HFF-Myc (cell line): ENCODE measurements around the gene GARIN1A.
"Not testable (repeated sequence)": the region's sequence is repeated elsewhere in the genome, so short reads cannot be mapped to it uniquely, and the experiment has no call there.

ENCODE experiments used
- DNase-seq: peaks from one replicate; pipeline ENCODE4 v3.0.0-alpha.2; 2011; ENCODE audit warnings: low read depth; ENCODE audit errors: extremely low read depth
- H3K4me3 ChIP-seq: replicated peaks from 2 replicates; pipeline ENCODE4 v1.5.1; 2011; ENCODE audit warnings: low read depth, mild to moderate bottlenecking, control low read depth, low read length
- TF ChIP-seq, protein P1 (sequence below): IDR thresholded peaks from 2 replicates; pipeline ENCODE4 v1.5.1; 2012; ENCODE audit warnings: mild to moderate bottlenecking, low read depth, low read length, control low read depth; ENCODE audit errors: missing control alignments

GARIN1A gene

DNA sequence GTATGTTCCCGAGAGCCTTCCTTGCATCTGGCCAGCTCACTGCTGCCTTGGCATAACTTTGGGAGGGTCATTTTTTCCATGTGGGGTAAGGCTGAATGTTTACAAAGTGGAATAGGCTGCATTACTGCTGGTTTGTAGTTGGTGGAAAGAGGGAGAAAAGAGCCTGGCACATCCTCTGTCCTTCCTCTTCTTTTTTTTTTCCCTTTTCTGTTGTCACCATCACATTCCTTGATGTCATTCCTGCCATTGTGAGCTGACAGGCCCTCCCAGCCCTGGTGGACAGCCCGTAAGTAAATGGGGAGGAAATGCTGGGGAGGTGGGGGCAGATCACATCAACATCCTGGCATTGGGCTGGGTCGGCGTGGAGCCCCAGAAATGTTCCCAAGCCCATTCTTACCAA lies at the start of gene GARIN1A:
GARIN1A (plus strand) TSS at position 301 of the 400 bp plus-strand sequence. CDS start 106 bp downstream, outside the sequence.
- TF ChIP-seq, protein P1, sequence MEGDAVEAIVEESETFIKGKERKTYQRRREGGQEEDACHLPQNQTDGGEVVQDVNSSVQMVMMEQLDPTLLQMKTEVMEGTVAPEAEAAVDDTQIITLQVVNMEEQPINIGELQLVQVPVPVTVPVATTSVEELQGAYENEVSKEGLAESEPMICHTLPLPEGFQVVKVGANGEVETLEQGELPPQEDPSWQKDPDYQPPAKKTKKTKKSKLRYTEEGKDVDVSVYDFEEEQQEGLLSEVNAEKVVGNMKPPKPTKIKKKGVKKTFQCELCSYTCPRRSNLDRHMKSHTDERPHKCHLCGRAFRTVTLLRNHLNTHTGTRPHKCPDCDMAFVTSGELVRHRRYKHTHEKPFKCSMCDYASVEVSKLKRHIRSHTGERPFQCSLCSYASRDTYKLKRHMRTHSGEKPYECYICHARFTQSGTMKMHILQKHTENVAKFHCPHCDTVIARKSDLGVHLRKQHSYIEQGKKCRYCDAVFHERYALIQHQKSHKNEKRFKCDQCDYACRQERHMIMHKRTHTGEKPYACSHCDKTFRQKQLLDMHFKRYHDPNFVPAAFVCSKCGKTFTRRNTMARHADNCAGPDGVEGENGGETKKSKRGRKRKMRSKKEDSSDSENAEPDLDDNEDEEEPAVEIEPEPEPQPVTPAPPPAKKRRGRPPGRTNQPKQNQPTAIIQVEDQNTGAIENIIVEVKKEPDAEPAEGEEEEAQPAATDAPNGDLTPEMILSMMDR = no peak
- no peak within 1 kb of the TSS for H3K4me3 ChIP-seq
- no peak for DNase-seq

DNA sequence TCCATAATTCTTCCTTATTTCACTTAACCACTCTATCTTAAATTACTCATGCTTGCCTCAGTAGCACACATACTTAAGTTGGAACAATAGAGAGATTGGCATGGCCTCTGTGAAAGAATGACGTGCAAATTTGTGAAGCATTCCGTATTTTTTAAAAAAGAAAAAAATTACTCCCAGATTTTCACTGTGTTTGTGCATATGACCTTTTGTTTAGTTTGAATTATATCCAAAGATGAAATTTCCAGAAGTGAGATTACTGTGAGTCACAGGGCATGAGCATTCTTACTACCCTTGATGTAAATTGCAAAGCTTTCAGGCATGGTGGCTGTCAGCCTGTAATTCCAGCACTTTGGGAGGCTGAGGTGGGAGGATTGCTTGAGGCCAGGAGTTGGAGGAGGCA lies 45.0 kb upstream of the GARIN1A start:
- H3K4me3 ChIP-seq, DNase-seq: not testable (repeated sequence)

DNA sequence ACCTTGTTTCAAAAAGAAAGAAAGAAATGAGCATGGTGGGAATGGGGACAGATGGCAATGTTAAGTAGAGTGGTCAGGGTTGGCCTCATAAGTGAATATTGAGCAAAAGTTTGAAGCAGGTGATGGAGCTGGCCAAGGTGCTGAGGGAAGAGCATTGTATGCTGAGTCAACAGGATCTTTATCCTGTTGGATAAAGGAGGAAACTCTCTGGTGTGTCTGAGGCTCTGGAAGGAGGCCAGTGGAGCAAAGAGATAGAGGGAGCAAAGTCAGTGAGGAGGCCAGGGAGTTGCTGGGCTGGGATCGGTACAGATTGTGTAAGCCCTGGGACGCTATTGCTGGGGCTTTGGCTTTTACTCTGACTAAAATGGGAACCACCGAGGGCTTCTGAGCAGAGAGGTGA lies 38.2 kb upstream of the GARIN1A start:
- H3K4me3 ChIP-seq, DNase-seq: not testable (repeated sequence)

DNA sequence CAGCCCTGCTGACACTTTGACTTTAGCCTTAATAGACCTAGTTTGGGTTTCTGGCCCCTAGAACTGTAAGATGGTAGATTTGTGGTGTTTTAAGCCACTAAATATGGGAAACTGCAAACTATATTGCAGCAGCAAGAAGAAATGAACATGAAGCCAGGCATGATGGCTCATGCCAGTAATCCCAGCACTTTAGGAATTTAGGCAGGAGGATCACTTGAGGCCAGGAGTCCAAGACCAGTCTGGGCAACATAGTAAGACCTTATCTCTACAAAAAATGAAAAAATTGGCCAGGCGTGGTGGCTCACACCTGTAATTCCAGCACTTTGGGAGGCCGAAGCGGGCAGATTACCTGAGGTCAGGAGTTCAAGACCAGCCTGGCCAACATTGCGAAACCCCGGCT lies 26.9 kb upstream of the GARIN1A start:
- H3K4me3 ChIP-seq, DNase-seq: not testable (repeated sequence)

DNA sequence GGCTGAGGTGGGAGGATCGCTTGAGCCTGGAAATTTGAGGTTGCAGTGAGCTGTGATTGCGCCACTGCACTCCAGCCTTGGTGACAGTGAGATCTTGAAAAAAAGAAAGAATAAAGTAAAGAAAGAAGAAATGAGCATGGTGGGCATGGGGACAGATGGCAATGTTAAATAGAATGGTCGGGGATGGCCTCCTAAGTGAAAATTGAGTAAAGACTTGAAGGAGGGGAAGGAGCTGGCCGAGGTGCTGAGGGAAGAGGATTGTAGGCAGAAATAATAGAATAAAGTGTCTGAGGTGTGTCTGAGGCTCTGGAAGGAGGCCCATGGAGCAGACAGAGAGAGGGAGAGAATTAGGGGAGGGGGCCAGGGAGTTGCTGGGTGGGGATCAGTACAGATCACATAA lies 26.2 kb upstream of the GARIN1A start:
- not testable (repeated sequence) for DNase-seq

DNA sequence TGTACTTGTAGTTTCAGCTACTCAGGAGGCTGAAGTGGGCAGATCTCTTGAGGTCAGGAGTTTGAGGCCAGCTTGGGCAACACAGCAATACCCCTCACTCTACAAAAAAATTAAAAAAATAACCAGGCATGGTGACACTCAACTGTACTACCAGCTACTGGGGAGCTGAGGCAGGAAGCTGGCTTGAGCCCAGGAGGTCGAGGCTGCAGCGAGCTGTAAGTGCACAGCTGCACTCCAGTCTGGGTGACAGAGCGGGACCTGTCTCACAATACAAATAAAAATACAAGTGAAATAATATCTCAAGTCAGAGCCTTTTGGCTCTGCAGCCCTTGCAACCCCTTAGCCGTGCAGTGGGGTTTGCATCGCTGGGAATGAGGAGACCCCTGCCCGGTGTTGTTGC lies 25.2 kb upstream of the GARIN1A start:
- not testable (repeated sequence) for DNase-seq, H3K4me3 ChIP-seq

More for the DNA sequence above, 26.2 kb upstream of the GARIN1A start:
- H3K4me3 ChIP-seq = not testable (repeated sequence)

DNA sequence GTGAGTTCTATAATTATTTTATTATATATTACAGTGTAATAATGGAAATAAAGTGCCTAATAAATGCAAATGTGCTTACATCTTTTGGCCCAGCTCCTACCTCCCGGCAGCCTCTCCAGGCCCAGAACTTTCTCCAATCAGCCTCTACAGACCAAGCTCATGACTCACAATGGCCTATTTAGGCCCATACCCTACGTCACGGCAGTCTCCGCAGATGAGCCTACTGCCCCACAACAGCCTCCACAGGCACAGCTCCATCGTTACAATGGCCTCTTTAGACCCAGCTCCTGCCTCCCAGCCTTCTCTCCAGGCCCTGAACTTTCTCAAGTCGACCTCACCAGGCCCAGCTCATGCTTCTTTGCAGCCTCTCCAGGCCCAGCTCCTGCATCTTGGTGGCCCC lies 21.0 kb upstream of the GARIN1A start:
- DNase-seq, H3K4me3 ChIP-seq: not testable (repeated sequence)

DNA sequence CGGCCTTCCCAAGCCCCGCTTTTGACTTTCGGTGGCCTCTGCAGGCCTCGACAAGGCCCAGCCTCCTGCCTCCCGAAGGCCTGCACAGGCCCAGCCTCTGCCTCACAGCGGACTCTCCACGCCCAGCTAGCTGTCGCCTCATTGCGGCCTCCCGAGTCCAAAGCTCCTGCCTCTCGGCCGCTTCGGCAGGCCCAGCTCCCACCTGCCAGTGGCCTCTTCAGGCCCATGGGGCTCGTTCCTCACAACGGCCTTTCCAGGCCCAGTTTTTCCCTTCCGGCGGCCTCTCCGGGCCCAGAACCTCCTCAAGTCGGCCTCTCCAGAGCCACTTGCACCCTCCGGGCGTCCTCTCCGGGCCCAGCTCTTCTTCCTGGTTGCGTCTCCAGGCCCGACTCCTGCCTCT lies 19.5 kb upstream of the GARIN1A start:
- H3K4me3 ChIP-seq, DNase-seq: not testable (repeated sequence)

DNA sequence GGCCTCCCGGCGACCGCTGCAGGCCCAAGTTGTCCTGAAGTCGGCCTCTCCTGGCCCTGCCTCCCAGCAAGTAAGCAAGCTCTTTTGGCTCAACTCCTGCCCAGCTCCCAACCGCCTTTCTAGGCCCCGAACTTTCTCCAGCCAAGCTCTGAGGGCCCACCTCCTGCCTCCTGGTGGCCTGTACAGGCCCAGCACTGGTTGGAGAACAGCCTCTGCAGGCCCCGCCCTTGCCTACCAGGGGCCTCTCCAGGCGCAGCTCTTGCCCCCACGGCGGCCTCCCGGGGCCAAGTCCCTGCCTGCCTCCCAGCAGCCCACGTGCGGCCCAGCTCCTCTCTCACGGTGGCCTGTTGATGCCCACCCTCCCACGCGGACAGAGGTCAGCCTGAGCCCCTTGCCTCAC lies 18.9 kb upstream of the GARIN1A start:
- H3K4me3 ChIP-seq, DNase-seq: not testable (repeated sequence)

DNA sequence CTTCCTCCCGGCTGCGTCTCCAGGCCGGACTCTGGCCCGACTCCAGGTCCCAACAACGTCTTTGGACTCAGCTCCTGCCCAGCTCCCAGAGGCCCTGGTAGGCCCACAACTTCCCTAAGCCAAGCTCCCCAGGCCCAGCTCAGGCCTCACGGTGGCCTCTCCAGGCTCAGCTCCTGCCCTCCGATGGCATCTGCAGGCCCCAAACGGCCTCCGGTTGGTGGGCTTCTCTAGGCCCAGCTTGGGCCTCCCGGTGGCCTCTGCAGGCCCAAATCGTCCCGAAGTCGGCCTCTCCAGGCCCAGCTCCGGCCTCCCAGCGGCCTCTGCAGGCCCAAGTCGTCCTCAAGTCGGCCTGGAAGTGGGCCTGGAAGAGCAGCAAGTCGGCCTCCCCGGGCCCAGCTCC lies 18.0 kb upstream of the GARIN1A start:
- H3K4me3 ChIP-seq, DNase-seq: not testable (repeated sequence)

DNA sequence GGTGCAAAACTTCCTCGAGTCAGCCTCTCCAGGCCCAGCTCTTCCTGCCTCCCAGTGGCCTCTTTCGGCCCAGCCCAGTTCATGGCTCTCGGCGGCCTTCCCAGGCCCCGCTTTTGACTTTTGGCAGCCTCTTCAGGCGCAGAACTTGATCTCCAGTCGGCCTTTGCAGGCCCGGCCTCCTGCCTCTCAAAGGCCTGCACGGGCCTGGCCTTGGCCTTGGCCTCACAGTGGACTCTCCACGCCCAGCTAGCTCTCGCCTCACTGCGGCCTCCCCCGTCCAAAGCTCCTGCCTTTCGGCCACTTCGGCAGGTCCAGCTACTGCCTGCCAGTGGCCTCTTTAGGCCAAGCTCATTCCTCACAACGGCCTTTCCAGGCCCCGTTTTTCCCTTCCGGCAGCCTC lies 17.6 kb upstream of the GARIN1A start:
- not testable (repeated sequence) for DNase-seq, H3K4me3 ChIP-seq

DNA sequence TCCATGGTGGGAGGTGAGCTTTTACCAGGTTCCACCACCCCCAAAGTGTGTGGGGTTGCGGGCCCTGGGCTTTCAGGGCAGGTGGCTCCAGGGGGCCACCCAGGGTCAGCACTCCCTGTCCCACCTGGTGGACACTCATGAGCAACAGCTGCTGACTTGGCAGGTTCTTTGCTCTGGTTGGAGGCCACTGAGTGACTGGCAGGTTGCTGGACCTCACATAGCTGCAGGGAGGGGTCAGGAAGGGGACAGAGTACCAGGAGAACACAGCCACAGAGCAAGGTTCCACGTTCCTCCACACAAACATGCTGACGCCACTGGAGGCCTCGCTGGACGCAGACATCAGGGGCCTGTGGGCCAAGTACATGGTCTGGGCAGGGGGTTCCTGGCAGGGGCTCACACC lies 13.7 kb upstream of the GARIN1A start:
- not testable (repeated sequence) for H3K4me3 ChIP-seq, DNase-seq

DNA sequence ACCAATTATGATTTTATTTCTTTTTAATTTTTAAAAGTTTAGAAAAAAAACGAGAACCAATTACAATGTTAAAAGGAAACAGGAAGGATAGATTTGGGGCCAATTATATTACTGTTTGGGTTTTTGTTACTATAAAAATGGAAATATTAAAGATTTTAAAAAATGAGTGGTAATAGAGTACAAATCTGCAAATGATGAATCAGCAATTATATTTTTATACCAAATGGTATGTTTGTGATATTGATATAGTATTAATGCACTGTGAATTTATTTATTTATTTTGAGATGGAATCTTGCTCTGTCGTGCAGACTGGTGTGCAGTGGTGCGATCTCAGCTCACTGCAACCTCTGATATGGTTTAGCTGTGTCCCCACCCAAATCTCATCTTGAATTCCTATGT lies 11.5 kb upstream of the GARIN1A start:
- H3K4me3 ChIP-seq = no peak overlapping the region
- TF ChIP-seq, protein P1 = no peak
- DNase-seq = no peak
